Subcutaneous abdominal adipose tissue (tissue), 5 donors: ENCODE measurements around the gene CDH16.
"Not testable (repeated sequence)": the region's sequence is repeated elsewhere in the genome, so short reads cannot be mapped to it uniquely, and the experiment has no call there.

Experiments
- H3K27ac ChIP-seq: one replicate; pipeline ENCODE4 v1.7.0; 2013; ENCODE audit warnings: low read depth, mild to moderate bottlenecking, inconsistent platforms, low read length, moderate library complexity
- H3K27me3 ChIP-seq, 5 donors: one replicate each; pipeline ENCODE4 v1.7.0; 2013; ENCODE audit warnings: low read length in 5 of 5, inconsistent platforms in 1 of 5; ENCODE audit not compliant: control insufficient read depth in 5 of 5, insufficient read depth in 4 of 5
- H3K36me3 ChIP-seq, 5 donors: one replicate each; pipeline ENCODE4 v1.7.0; 2013; ENCODE audit warnings: low read length in 5 of 5; ENCODE audit not compliant: control insufficient read depth in 5 of 5, insufficient read depth in 5 of 5
- H3K4me1 ChIP-seq, 5 donors: one replicate each; pipeline ENCODE4 v1.7.0; 2013; ENCODE audit warnings: low read length in 5 of 5, mild to moderate bottlenecking in 3 of 5, moderate library complexity in 1 of 5; ENCODE audit not compliant: control insufficient read depth in 5 of 5, insufficient read depth in 5 of 5
- H3K4me3 ChIP-seq, 5 donors: one replicate each; pipeline ENCODE4 v1.7.0; 2013; ENCODE audit warnings: low read length in 5 of 5, low read depth in 1 of 5
- H3K9ac ChIP-seq, 5 donors: one replicate each; pipeline ENCODE4 v1.7.0; 2013; ENCODE audit warnings: low read length in 5 of 5, mild to moderate bottlenecking in 4 of 5, moderate library complexity in 3 of 5
- H3K9me3 ChIP-seq, 5 donors: one replicate each; pipeline ENCODE4 v1.7.0; 2013; ENCODE audit warnings: low read length in 5 of 5; ENCODE audit not compliant: control insufficient read depth in 5 of 5
- donor health status: healthy.
- donor health status: healthy.
- donor health status: healthy.
- donor health status: healthy.
- donor health status: healthy.

CDH16 gene

DNA sequence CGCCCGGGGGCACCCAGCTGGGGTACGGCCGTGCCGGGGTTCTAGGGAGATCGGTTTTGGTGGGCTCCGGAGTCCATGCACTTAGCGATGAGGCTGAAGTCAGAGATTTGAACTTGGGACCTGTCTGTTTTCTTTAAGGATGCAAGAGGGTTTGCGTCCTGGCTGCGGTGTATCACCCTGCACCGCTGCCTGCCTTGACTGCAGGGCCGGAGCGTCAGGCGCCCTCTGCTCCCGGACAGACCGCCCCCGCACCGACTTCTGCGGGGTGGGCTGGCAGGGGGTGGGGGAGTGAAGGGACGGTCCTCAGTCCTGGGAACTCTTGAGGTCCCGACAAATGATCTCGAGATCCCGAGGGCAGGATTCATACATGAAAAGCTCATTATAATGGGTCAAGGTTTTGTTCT is 37.7 kb downstream of the CDH16 start:
- Histone ChIP-seq H3K9ac (peak overlapping the region in 4 of 5 donors; percentile 86 to 95 (median 88)), H3K9me3 (no peaks in the 10 kb centered on the region), H3K27ac (peak overlapping the region; percentile 76), H3K27me3 (no peaks in the 10 kb centered on the region), H3K36me3 (peaks cover 0 to 18% (median 16%) of the 10 kb centered on the region in 5 donors), H3K4me3 (peak overlapping the region; percentile 67 to 97 (median 91)), H3K4me1 (peaks cover 0 to 48% (median 23%) of the 10 kb centered on the region in 5 donors)

GRCh38 chr16:66880288-66881013 is 38.2 kb downstream of the CDH16 start, which contains the start of gene PDP2:
Gene PDP2, plus strand, starts transcription at chr16:66880515. Its CDS starts 3,770 bp downstream, at chr16:66884285.
- Histone ChIP-seq H3K9ac (peak within 1 kb of the TSS; percentile 63 to 95 (median 86)), H3K27me3 (no peaks in the 10 kb centered on the region), H3K36me3 (peaks cover 0 to 14% (median 14%) of the 10 kb centered on the region in 5 donors), H3K4me3 (peak within 1 kb of the TSS; percentile 67 to 97 (median 91)), H3K27ac (peak within 1 kb of the TSS; percentile 76), H3K4me1 (peaks cover 0 to 42% (median 18%) of the 10 kb centered on the region in 5 donors), H3K9me3 (no peaks in the 10 kb centered on the region)

DNA sequence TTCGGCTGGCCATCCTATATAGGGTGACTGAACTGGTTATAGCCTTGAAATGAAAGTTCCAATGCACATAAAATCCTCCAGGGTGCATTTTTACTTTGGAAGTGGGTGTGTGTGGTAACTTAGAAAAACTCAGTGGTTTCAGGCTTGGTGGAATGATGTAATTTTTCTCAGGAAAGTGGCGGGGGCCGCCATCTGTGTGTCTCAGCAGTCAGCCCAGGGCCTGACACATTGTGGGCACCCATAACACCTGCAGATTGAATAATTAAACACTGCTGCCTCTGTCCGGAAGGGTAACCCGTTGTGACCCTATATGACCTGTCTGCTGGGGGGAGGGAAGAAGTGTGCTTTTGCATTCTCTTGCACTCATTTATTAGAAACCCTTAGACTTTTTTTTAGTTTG is 40.6 kb downstream of the CDH16 start:
- no peak overlapping the region for H3K27ac ChIP-seq
- no peaks in the 10 kb centered on the region for H3K27me3 ChIP-seq
- no peaks in the 10 kb centered on the region for H3K9me3 ChIP-seq
- H3K36me3 ChIP-seq, result no peaks in the 10 kb centered on the region
- no peak overlapping the region for H3K9ac ChIP-seq
- no peak overlapping the region for H3K4me3 ChIP-seq
- H3K4me1 ChIP-seq, result peaks cover 0 to 43% (median 26%) of the 10 kb centered on the region in 5 donors

GRCh38 chr16:66874079-66874775 is 44.5 kb downstream of the CDH16 start:
- Histone ChIP-seq H3K9me3 (no peaks in the 10 kb centered on the region), H3K27me3 (no peaks in the 10 kb centered on the region), H3K4me3 (no peak overlapping the region), H3K9ac (no peak overlapping the region), H3K36me3 (no peaks in the 10 kb centered on the region), H3K4me1 (peaks cover 0 to 22% (median 18%) of the 10 kb centered on the region in 5 donors), H3K27ac (no peak overlapping the region)

DNA sequence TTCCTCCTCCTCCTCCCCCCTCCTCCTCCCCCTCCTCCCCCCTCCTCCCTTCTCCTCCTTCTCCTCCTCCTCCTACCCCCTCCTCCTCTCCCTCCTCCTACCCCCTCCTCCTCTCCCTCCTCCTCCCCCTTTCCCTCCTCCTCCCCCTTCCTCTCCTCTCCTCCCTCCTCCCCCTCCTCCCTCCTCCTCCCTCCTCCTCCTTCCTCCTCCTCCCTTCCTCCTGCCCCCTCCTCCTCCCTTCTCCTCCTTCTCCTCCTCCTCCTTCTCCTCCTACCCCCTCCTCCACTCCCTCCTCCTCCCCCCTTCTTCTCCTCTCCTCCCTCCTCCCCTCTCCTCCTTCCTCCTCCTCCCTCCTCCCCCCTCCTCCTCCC is 45.0 kb downstream of the CDH16 start:
- no peaks in the 10 kb centered on the region for H3K27me3 ChIP-seq
- H3K36me3 ChIP-seq, result no peaks in the 10 kb centered on the region
- no peak overlapping the region for H3K27ac ChIP-seq
- peak overlapping the region in 1 of 5 donors; percentile 42 for H3K4me3 ChIP-seq
- peaks cover 0 to 22% (median 18%) of the 10 kb centered on the region in 5 donors for H3K4me1 ChIP-seq
- no peak overlapping the region for H3K9ac ChIP-seq
- no peaks in the 10 kb centered on the region for H3K9me3 ChIP-seq

DNA sequence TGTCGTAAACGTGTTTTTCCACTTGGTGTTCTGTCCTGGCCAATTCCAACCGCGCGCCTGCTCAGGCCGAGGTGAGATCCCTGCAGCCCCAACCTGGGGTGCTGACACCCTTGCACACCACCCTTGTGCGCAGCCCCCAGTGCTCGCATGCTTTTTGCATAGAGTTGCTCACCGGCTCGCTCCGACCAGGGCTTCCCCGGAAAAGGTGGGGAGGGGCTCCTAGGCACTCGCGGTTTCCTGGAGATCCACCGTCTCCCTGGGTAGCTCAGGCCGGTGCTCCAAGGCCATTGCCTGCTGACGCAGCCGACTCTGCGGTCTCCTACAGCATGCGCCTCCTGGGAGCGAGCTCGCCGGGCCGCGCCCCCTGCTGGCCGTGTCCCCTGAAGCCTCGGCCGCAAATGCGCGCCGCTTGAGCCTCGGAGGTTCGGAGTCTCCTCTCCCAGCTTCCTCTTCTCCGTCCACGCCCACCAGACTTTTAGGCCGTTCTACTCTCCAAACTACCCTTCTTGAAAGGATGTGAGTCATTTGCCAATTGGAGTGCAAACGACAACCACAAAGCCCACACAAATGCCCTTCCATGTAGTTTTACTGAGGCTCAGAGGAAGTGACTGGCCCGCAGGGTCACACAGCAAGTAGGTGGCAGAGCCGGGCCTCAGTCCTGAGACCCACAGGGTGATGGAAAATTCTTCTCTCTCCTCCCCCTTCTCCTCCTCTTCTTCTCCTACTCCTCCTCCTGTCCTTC is 45.6 kb downstream of the CDH16 start:
- H3K9ac ChIP-seq, result peak overlapping the region in 3 of 5 donors; percentile 12 to 61 (median 57)
- no peaks in the 10 kb centered on the region for H3K9me3 ChIP-seq
- no peak overlapping the region for H3K27ac ChIP-seq
- H3K4me1 ChIP-seq, result peaks cover 0 to 20% (median 18%) of the 10 kb centered on the region in 5 donors
- H3K36me3 ChIP-seq, result no peaks in the 10 kb centered on the region
- no peaks in the 10 kb centered on the region for H3K27me3 ChIP-seq
- peak overlapping the region; percentile 44 to 72 (median 60) for H3K4me3 ChIP-seq

DNA sequence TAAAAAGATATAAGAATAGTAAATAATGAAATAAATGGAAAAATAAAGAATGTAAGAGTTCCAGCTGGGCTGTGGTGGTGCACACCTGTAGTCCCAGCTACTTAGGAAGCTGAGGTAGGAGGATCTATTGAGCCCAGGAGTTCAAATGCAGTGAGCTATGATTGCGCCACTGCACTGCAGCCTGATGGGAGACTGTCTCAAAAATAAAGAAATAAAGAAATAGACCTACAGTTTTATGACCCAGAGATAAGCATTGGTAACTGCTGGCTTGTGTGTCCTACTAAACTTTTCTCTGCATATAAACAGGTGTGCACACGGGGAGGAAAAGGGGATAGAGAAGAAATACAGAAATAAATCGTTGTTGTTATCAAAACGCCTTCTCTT is 46.1 kb downstream of the CDH16 start:
- H3K36me3 ChIP-seq, result no peaks in the 10 kb centered on the region
- peak overlapping the region; percentile 44 to 72 (median 60) for H3K4me3 ChIP-seq
- no peak overlapping the region for H3K27ac ChIP-seq
- H3K9me3 ChIP-seq, result no peaks in the 10 kb centered on the region
- H3K27me3 ChIP-seq, result no peaks in the 10 kb centered on the region
- H3K4me1 ChIP-seq, result peaks cover 0 to 18% (median 16%) of the 10 kb centered on the region in 5 donors
- H3K9ac ChIP-seq, result peak overlapping the region in 2 of 5 donors; percentile 53 to 57

DNA sequence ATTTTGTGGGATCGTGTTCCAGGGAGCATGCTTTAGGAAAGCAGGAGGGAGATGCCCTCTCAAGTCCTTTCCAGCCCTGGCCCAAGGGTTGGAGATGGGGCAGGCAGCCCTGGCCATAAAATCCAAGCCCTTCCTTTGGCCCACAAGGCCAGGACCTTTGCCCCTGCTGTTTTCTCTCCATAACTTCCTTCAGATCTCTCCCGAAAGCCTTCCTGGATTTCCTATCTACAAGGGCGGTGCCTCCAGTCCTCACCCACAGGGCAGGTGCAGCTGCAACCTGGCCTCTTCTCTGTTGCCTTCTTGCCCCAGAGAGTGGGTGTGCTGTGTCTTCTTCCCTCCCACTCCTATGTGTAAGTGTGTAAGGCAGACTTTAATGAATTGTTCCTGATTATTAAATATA is 46.8 kb downstream of the CDH16 start:
- Histone ChIP-seq H3K27ac (no peak overlapping the region), H3K9me3 (no peaks in the 10 kb centered on the region), H3K9ac (no peak overlapping the region), H3K36me3 (no peaks in the 10 kb centered on the region), H3K4me3 (no peak overlapping the region), H3K27me3 (no peaks in the 10 kb centered on the region), H3K4me1 (peaks cover 0 to 18% (median 16%) of the 10 kb centered on the region in 5 donors)

DNA sequence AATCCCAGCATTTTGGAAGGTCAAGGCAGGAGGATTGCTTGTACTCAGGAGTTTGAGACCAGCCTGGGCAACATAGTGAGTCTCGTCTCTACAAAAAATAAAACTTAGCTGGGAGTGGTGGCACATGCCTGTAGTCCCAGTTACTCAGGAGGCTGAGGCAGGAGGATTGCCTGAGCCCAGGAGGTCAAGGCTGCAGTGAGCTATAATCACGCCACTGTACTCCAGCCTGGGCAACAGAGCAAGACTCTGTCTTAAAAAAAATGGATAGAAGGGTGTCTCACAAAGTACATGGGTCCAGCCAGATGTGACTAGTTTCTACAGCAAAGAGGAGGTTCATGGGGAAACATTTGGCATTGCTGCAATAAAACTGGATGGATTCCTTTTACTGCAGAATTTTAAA is 47.3 kb downstream of the CDH16 start:
- not testable (repeated sequence) for H3K27ac ChIP-seq, H3K36me3 ChIP-seq, H3K9ac ChIP-seq, H3K27me3 ChIP-seq, H3K9me3 ChIP-seq, H3K4me3 ChIP-seq
- peaks cover 0 to 18% (median 16%) of the 10 kb centered on the region in 5 donors for H3K4me1 ChIP-seq
